AG08396 (cell line): ENCODE measurements around the gene LMTK3.
"Not testable (repeated sequence)": the region's sequence is repeated elsewhere in the genome, so short reads cannot be mapped to it uniquely, and the experiment has no call there.

ENCODE experiments used
- DNase-seq: peaks from one replicate; pipeline ENCODE4 v3.0.0; 2012; ENCODE audit warnings: low spot score, mixed read lengths

Gene LMTK3

GRCh38 chr19:48488478-48488877, 23.2 kb downstream of the LMTK3 start:
- not testable (repeated sequence) for DNase-seq

- peak; percentile 88 for DNase-seq
Observed at GRCh38 chr19:48487948-48488347, 23.7 kb downstream of the LMTK3 start.

- no peak for DNase-seq
Observed at GRCh38 chr19:48487544-48487943, 24.1 kb downstream of the LMTK3 start.

GRCh38 chr19:48486706-48487105, 24.9 kb downstream of the LMTK3 start:
- DNase-seq: not testable (repeated sequence)

- no peak for DNase-seq
Observed at GRCh38 chr19:48484931-48485612, 26.6 kb downstream of the LMTK3 start.

GRCh38 chr19:48484247-48484893, 27.3 kb downstream of the LMTK3 start:
- DNase-seq: no peak

GRCh38 chr19:48483301-48483700, 28.3 kb downstream of the LMTK3 start:
- no peak for DNase-seq

GRCh38 chr19:48481846-48482639, 29.6 kb downstream of the LMTK3 start:
- DNase-seq: peak; percentile 59

- peak; percentile 63 for DNase-seq
Observed at GRCh38 chr19:48480558-48481500, 30.8 kb downstream of the LMTK3 start.

GRCh38 chr19:48480183-48480557, 31.5 kb downstream of the LMTK3 start:
- DNase-seq: peak; percentile 65

GRCh38 chr19:48479686-48480085, 31.9 kb downstream of the LMTK3 start:
- no peak for DNase-seq

- no peak for DNase-seq
Observed at GRCh38 chr19:48478339-48479256, 33.0 kb downstream of the LMTK3 start.

GRCh38 chr19:48477698-48478338, 33.8 kb downstream of the LMTK3 start:
- DNase-seq: no peak

GRCh38 chr19:48477067-48477685, 34.5 kb downstream of the LMTK3 start:
- no peak for DNase-seq

GRCh38 chr19:48476176-48476575, 35.5 kb downstream of the LMTK3 start:
- DNase-seq: no peak

- DNase-seq: no peak
Observed at GRCh38 chr19:48475369-48476068, 36.1 kb downstream of the LMTK3 start.

- DNase-seq: no peak
Observed at GRCh38 chr19:48474084-48474592, 37.5 kb downstream of the LMTK3 start.

- no peak for DNase-seq
Observed at GRCh38 chr19:48473161-48473966, 38.3 kb downstream of the LMTK3 start.
